Neural progenitor cell (in vitro differentiated cells): ENCODE results near the gene PLA2G4F.

Source experiments
- EZH2 ChIP-seq: fragments of 200-600 bp; sonication (generic); IDR thresholded peaks from 2 replicates; pipeline ENCODE4 v1.6.1; 2017; ENCODE audit warnings: antibody characterized with exemption, mild to moderate bottlenecking, moderate library complexity
- EZH2phosphoT487 ChIP-seq: fragments of 200-600 bp; sonication (generic); IDR thresholded peaks from 2 replicates; pipeline ENCODE4 v1.6.1; 2017; ENCODE audit warnings: antibody characterized with exemption
- TF ChIP-seq, protein P1 (sequence below): fragments of 200-600 bp; sonication (generic); IDR thresholded peaks from 2 replicates; pipeline ENCODE4 v1.5.1; 2017; ENCODE audit warnings: antibody characterized with exemption, mild to moderate bottlenecking

DNA sequence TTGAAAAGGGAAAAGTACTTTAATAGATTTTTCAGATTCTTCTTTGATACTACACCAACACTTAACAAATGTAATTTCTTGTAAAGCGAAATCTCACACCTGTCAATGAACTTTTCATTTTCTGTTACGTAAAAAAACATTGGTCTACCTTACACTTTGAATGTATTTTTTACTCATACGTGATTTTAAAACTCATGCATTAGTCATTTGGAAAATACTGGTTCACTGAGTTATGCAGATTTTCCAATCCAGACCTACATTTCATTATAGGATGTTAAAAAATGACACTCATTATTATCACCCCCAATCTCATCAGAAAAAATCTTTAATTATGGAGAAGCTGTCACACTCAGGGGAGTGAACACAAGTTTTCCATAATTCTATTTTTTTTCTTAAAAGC, 36.9 kb upstream of the PLA2G4F start:
- TF ChIP-seq, protein P1, sequence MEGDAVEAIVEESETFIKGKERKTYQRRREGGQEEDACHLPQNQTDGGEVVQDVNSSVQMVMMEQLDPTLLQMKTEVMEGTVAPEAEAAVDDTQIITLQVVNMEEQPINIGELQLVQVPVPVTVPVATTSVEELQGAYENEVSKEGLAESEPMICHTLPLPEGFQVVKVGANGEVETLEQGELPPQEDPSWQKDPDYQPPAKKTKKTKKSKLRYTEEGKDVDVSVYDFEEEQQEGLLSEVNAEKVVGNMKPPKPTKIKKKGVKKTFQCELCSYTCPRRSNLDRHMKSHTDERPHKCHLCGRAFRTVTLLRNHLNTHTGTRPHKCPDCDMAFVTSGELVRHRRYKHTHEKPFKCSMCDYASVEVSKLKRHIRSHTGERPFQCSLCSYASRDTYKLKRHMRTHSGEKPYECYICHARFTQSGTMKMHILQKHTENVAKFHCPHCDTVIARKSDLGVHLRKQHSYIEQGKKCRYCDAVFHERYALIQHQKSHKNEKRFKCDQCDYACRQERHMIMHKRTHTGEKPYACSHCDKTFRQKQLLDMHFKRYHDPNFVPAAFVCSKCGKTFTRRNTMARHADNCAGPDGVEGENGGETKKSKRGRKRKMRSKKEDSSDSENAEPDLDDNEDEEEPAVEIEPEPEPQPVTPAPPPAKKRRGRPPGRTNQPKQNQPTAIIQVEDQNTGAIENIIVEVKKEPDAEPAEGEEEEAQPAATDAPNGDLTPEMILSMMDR, result no peak
- TF ChIP-seq EZH2, result no peak
- TF ChIP-seq EZH2phosphoT487, result no peak
